ENCODE data around the gene GALNT13. TPM values are rescaled to one million over a fixed set of nuclear protein-coding genes. Genes with fewer than 3 reads are reported as not detected.

Gene GALNT13
- total and polyA plus RNA-seq, 2 of the 13 experiments (the other 11 are each of a cell fraction or from before 2014, with no cell fraction given): 1.3 to 5.0 TPM

DNA sequence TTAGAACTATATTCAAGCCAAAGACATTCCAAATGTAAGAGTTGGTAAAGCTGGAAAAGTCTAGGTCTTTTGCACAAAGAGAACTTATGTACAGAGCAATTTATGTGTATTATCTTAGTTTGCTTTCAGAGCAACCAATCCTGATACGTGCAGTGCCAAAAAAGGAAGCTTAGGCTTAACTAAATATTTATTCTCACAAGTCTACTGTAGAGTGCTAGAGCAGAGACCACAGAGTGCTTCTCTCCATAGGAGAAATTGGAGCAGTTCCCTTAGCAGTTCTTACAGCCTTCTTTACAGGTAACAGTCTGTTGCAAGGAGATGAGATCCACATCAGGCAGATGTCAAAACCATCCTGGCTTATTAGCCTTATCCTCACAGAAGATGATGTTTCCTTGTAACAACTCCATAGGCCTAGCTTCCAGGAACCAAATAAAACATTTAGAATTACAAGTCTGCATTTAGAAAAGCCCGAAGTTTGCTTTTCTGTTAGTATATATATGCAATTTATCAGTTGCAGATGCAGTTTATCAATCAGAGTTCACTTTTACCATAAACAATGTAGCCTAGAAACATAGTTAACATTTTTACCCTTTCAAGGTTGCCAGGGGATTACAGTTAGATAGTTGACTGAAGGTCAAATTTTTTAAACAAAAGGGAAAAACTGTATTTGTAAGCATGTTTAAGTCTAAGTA, 576.2 kb downstream of the GALNT13 start (continued):
- TF ChIP-seq POLR2G (IDR thresholded peaks at IDR 0.05; ENCODE audit: low read depth, low read length) (no peak; the same call in none of the 2 replicates), ZNF724P (CRISPR knock-in tag; IDR thresholded peaks at IDR 0.05; ENCODE audit: borderline replicate concordance) (no peak), PHF20 (CRISPR knock-in tag; IDR thresholded peaks at IDR 0.05) (no peak), RORA (CRISPR knock-in tag; IDR thresholded peaks at IDR 0.05) (peak; percentile 44; the same call in 1 of the 2 replicates), ZNF205 (CRISPR knock-in tag; IDR thresholded peaks at IDR 0.05) (no peak), ZNF616 (CRISPR knock-in tag; IDR thresholded peaks at IDR 0.05; ENCODE audit: low read depth) (no peak), TBP (CRISPR knock-in tag; IDR thresholded peaks at IDR 0.05) (no peak), GFI1 (CRISPR knock-in tag; IDR thresholded peaks at IDR 0.05; ENCODE audit: borderline replicate concordance) (no peak), CBX1 (IDR thresholded peaks at IDR 0.05; ENCODE audit: low read depth) (no peak), ZFP36 (IDR thresholded peaks at IDR 0.05; ENCODE audit: borderline replicate concordance, low read depth, low read length, partially characterized antibody) (no peak), ZNF562 (CRISPR knock-in tag; IDR thresholded peaks at IDR 0.05; ENCODE audit: borderline replicate concordance) (no peak), KLF9 (CRISPR knock-in tag; IDR thresholded peaks at IDR 0.05; ENCODE audit: low read depth) (0 out of 2 replicates have a peak, but pooled peaks have one; percentile 26)
- TF ChIP-seq, protein P1, sequence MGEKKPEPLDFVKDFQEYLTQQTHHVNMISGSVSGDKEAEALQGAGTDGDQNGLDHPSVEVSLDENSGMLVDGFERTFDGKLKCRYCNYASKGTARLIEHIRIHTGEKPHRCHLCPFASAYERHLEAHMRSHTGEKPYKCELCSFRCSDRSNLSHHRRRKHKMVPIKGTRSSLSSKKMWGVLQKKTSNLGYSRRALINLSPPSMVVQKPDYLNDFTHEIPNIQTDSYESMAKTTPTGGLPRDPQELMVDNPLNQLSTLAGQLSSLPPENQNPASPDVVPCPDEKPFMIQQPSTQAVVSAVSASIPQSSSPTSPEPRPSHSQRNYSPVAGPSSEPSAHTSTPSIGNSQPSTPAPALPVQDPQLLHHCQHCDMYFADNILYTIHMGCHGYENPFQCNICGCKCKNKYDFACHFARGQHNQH (CRISPR knock-in tag; IDR thresholded peaks at IDR 0.05): peak; percentile 64; the same call in 1 of the 2 replicates
- TF ChIP-seq, protein P2, sequence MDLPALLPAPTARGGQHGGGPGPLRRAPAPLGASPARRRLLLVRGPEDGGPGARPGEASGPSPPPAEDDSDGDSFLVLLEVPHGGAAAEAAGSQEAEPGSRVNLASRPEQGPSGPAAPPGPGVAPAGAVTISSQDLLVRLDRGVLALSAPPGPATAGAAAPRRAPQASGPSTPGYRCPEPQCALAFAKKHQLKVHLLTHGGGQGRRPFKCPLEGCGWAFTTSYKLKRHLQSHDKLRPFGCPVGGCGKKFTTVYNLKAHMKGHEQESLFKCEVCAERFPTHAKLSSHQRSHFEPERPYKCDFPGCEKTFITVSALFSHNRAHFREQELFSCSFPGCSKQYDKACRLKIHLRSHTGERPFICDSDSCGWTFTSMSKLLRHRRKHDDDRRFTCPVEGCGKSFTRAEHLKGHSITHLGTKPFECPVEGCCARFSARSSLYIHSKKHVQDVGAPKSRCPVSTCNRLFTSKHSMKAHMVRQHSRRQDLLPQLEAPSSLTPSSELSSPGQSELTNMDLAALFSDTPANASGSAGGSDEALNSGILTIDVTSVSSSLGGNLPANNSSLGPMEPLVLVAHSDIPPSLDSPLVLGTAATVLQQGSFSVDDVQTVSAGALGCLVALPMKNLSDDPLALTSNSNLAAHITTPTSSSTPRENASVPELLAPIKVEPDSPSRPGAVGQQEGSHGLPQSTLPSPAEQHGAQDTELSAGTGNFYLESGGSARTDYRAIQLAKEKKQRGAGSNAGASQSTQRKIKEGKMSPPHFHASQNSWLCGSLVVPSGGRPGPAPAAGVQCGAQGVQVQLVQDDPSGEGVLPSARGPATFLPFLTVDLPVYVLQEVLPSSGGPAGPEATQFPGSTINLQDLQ (CRISPR knock-in tag; IDR thresholded peaks at IDR 0.05): no peak
- TF ChIP-seq, protein P3, sequence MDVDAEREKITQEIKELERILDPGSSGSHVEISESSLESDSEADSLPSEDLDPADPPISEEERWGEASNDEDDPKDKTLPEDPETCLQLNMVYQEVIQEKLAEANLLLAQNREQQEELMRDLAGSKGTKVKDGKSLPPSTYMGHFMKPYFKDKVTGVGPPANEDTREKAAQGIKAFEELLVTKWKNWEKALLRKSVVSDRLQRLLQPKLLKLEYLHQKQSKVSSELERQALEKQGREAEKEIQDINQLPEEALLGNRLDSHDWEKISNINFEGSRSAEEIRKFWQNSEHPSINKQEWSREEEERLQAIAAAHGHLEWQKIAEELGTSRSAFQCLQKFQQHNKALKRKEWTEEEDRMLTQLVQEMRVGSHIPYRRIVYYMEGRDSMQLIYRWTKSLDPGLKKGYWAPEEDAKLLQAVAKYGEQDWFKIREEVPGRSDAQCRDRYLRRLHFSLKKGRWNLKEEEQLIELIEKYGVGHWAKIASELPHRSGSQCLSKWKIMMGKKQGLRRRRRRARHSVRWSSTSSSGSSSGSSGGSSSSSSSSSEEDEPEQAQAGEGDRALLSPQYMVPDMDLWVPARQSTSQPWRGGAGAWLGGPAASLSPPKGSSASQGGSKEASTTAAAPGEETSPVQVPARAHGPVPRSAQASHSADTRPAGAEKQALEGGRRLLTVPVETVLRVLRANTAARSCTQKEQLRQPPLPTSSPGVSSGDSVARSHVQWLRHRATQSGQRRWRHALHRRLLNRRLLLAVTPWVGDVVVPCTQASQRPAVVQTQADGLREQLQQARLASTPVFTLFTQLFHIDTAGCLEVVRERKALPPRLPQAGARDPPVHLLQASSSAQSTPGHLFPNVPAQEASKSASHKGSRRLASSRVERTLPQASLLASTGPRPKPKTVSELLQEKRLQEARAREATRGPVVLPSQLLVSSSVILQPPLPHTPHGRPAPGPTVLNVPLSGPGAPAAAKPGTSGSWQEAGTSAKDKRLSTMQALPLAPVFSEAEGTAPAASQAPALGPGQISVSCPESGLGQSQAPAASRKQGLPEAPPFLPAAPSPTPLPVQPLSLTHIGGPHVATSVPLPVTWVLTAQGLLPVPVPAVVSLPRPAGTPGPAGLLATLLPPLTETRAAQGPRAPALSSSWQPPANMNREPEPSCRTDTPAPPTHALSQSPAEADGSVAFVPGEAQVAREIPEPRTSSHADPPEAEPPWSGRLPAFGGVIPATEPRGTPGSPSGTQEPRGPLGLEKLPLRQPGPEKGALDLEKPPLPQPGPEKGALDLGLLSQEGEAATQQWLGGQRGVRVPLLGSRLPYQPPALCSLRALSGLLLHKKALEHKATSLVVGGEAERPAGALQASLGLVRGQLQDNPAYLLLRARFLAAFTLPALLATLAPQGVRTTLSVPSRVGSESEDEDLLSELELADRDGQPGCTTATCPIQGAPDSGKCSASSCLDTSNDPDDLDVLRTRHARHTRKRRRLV (CRISPR knock-in tag; IDR thresholded peaks at IDR 0.05): 0 out of 2 replicates have a peak, but pooled peaks have one; percentile 28
- TF ChIP-seq, protein P4, sequence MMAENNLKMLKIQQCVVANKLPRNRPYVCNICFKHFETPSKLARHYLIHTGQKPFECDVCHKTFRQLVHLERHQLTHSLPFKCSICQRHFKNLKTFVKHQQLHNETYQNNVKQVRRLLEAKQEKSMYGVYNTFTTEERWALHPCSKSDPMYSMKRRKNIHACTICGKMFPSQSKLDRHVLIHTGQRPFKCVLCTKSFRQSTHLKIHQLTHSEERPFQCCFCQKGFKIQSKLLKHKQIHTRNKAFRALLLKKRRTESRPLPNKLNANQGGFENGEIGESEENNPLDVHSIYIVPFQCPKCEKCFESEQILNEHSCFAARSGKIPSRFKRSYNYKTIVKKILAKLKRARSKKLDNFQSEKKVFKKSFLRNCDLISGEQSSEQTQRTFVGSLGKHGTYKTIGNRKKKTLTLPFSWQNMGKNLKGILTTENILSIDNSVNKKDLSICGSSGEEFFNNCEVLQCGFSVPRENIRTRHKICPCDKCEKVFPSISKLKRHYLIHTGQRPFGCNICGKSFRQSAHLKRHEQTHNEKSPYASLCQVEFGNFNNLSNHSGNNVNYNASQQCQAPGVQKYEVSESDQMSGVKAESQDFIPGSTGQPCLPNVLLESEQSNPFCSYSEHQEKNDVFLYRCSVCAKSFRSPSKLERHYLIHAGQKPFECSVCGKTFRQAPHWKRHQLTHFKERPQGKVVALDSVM (CRISPR knock-in tag; IDR thresholded peaks at IDR 0.05): no peak
- TF ChIP-seq, protein P5, sequence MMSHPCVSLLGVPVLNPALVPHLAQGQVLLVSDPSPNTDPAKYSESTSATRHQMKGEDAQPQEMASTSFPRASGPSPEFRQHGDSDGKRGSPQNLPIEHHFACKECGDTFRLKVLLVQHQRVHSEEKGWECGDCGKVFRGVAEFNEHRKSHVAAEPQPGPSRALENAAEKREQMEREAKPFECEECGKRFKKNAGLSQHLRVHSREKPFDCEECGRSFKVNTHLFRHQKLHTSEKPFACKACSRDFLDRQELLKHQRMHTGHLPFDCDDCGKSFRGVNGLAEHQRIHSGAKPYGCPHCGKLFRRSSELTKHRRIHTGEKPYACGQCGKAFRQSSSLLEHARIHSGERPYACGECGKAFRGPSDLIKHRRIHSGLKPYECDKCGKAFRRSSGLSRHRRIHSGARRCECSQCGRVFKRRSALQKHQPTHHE (CRISPR knock-in tag; IDR thresholded peaks at IDR 0.05; ENCODE audit: borderline replicate concordance): no peak
